Measurements from ENCODE around the gene LRP1. TPM values are rescaled to one million over a fixed set of nuclear protein-coding genes. Genes with fewer than 3 reads are reported as not detected.

The LRP1 gene
- total RNA-seq, 1 experiment from 2014 or later, result 14.7 TPM

DNA sequence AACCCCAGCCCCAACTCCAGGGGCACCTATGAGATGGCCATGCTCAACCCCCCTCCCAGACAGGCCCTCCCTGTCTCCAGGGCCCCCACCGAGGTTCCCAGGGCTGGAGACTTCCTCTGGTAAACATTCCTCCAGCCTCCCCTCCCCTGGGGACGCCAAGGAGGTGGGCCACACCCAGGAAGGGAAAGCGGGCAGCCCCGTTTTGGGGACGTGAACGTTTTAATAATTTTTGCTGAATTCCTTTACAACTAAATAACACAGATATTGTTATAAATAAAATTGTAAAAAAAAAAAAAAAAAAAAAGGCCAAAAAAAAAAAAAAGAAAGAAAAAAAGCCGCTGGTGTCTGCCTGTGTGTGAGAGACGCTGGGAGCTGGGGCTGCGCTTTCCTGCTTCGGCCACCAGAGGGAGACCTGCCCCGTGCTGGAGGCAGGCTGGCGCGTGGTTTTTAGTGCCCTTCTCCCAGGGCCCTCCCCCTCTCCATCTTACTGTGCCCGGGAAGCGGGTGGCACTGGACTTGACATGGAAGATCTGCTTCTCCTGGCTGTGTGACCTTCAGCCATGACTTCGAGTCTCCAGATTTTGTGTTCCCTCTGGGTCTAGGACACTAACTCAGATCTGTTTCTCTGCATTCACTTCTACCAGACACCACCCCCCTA, 84.9 kb downstream of the LRP1 start:
- CTCF ChIA-PET, result interaction anchor here (0.6 to 2.5 kb wide), 8 partner anchors 17 to 240 kb away, joined by 3 to 24 read pairs (median 6); a partner anchor contains a TSS
- TF ChIP-seq EZH2 (IDR thresholded peaks at IDR 0.05; ENCODE audit: low read length, unreplicated experiment) (no peak), EZH2phosphoT487 (IDR thresholded peaks at IDR 0.05; ENCODE audit: borderline replicate concordance, low read length) (no peak), CTCF (conservative IDR thresholded peaks at IDR 0.05; ENCODE audit: low read depth, low read length) (peak; percentile 81)
- Histone ChIP-seq H3K4me2 (ENCODE audit: low read length) (0 out of 2 replicates have a peak overlapping the region, but pooled peaks have one; percentile 6), H3K27ac (ENCODE audit: low read length) (no peak overlapping the region), H3K9me2 (replicated peaks; ENCODE audit: low read length) (no peaks in the 10 kb centered on the region), H3K36me3 (ENCODE audit: low read depth, low read length) (no peaks in the 10 kb centered on the region), H3K4me3 (ENCODE audit: low read length) (no peak overlapping the region), H3K9me3 (ENCODE audit: low read length) (no peaks in the 10 kb centered on the region), H3K4me1 (ENCODE audit: insufficient read depth, low read length) (peaks cover 30% of the 10 kb centered on the region), H4K20me1 (ENCODE audit: low read length) (no peaks in the 10 kb centered on the region), H3K27me3 (ENCODE audit: low read length) (peaks cover 19% of the 10 kb centered on the region), H2AFZ (ENCODE audit: low read length) (0 out of 2 replicates have a peak overlapping the region, but pooled peaks have one; percentile 11), H3K79me2 (ENCODE audit: low read length) (no peaks in the 10 kb centered on the region), H3K9ac (ENCODE audit: low read length) (no peak overlapping the region), H3F3A (ENCODE audit: low read length, unreplicated experiment) (no peaks in the 10 kb centered on the region)
- DNase-seq, result peak; percentile 89
- intact Hi-C loops (cut with micrococcal nuclease), result loop anchor here (1.0 kb wide), 2 partner anchors 16 to 26 kb away; partner anchors contain the start of gene SHMT2
- no TSS peak for BruUV-seq (replicated peaks)
- peak; percentile 48 for ATAC-seq
- POLR2A ChIA-PET (ENCODE audit: unreplicated experiment), result no interaction called here

DNA sequence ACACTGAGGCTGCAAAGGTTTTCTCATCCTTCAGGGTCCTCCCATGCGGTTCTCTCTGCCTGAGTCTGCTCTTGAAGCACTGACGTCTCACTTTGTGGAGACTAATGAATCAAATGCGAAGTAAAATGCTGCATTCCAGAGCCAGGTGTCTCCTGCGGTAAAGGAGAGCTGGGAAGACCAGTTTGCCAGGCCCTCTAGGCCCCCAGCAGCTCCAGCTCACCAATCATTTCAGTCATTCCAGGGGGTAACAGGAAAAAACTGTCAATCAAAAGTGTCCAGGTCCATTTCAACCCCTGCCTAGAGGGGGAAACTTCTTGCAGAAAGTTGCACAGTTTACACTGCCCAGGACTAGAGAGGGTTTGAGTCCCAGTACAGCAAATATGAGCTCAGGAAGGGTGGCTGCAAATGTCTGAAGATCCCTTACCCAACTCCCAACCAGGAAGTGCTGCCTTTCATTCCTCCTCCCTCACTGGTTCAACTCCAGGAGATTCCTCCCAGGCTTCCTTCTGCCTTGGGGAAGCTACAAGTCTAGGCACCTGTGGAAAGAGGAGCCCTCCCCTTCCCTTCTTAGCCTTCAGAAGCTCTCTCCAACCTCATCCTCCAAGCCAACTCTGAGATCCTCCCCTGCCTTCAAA, 85.6 kb downstream of the LRP1 start:
- Histone ChIP-seq H3K4me1 (ENCODE audit: insufficient read depth, low read length) (peaks cover 37% of the 10 kb centered on the region), H3K4me3 (ENCODE audit: low read length) (no peak overlapping the region), H3K4me2 (ENCODE audit: low read length) (peak overlapping the region; percentile 17)

More for the DNA sequence above, 85.6 kb downstream of the LRP1 start:
- CTCF ChIA-PET, result interaction anchor here (0.6 to 2.5 kb wide), 8 partner anchors 23 to 239 kb away, joined by 3 to 24 read pairs (median 6); a partner anchor contains a TSS
- no TSS peak for BruUV-seq (replicated peaks)
- H3K79me2 ChIP-seq (ENCODE audit: low read length), result no peaks in the 10 kb centered on the region
- H3K9ac ChIP-seq (ENCODE audit: low read length), result no peak overlapping the region
- POLR2A ChIA-PET (ENCODE audit: unreplicated experiment), result no interaction called here
- TF ChIP-seq EZH2phosphoT487 (IDR thresholded peaks at IDR 0.05; ENCODE audit: borderline replicate concordance, low read length) (no peak), CTCF (conservative IDR thresholded peaks at IDR 0.05; ENCODE audit: low read depth, low read length) (no peak), EZH2 (IDR thresholded peaks at IDR 0.05; ENCODE audit: low read length, unreplicated experiment) (no peak)
- no peaks in the 10 kb centered on the region for H3F3A ChIP-seq (ENCODE audit: low read length, unreplicated experiment)
- DNase-seq (no peak), ATAC-seq (no peak)
- H3K27ac ChIP-seq (ENCODE audit: low read length), result no peak overlapping the region
- intact Hi-C loops (cut with micrococcal nuclease), result loop anchor here (1.0 kb wide), 3 partner anchors 15 to 29 kb away; partner anchors contain the start of gene SHMT2
- H2AFZ ChIP-seq (ENCODE audit: low read length), result peak overlapping the region; percentile 11; the same call in 1 of the 2 replicates
- no peaks in the 10 kb centered on the region for H3K36me3 ChIP-seq (ENCODE audit: low read depth, low read length)
- no peaks in the 10 kb centered on the region for H4K20me1 ChIP-seq (ENCODE audit: low read length)
- H3K9me3 ChIP-seq (ENCODE audit: low read length), result no peaks in the 10 kb centered on the region
- no peaks in the 10 kb centered on the region for H3K9me2 ChIP-seq (replicated peaks; ENCODE audit: low read length)
- peaks cover 19% of the 10 kb centered on the region for H3K27me3 ChIP-seq (ENCODE audit: low read length)
